Measurements from ENCODE around the gene SMC1A.

GRCh38 chrX:53395605-53396298 is 26.7 kb downstream of the SMC1A start:
- TF ChIP-seq EZH2 (IDR thresholded peaks at IDR 0.05) (no peak), CTCF (IDR thresholded peaks at IDR 0.05) (no peak)
